GM19193 (cell line): Measurements from ENCODE around the gene SLU7.

Source experiments
- POLR2A ChIP-seq: IDR thresholded peaks from 4 replicates; pipeline ENCODE4 v1.6.1; 2011; ENCODE audit not compliant: insufficient read depth, insufficient read length; ENCODE audit errors: extremely low read depth

Gene SLU7

DNA sequence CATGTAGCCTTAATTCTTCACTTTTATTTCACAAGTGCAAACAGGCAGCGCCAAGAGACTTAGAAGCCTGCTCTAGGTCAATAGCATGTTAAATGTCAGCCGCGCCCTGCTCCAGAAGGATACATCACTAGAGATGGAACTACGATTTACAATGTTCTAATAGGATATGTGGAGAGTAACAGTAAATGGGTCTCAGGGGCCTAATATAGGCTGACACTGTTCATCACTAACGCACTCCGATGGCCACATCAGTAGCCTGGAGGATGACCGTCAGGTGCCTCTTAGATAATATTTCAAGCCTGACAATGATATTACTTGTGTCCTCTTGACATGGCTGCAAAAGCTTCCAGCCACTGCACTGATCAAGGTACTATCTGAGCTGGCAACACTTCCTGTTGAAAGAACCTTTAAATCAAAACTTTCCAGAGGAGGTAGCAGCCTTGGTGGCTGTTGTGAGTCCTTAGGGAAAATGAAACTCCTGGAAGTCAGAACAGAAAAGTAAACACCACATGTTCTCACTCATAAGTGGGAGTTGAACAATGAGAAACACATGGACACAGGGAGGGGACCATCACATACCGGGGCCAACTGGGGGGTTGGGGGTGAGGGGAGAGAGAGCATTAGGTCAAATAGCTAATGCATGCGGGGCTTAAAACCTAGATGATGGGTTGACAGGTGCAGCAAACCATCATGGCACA is 37.7 kb upstream of the SLU7 start:
- TF ChIP-seq POLR2A = no peak

DNA sequence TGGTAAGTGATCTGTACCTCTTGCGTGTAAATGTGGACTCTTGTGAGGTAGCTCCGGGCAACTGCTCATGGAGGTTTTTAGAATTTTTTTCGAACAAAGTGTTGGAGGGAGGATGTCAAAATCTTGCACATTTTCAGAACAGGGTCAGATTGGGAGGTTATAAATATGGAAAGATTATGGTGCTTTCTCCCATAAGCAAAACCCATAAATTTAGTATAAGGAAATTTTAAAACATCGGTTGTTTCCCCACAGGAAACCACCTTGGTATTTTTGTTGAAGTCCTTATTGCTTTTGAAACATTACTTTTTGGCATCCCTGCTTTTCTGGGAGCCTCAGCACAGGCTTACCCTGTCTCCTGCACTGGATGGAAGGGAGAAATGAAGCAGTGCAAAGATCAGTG is 36.7 kb upstream of the SLU7 start:
- no peak for TF ChIP-seq POLR2A

DNA sequence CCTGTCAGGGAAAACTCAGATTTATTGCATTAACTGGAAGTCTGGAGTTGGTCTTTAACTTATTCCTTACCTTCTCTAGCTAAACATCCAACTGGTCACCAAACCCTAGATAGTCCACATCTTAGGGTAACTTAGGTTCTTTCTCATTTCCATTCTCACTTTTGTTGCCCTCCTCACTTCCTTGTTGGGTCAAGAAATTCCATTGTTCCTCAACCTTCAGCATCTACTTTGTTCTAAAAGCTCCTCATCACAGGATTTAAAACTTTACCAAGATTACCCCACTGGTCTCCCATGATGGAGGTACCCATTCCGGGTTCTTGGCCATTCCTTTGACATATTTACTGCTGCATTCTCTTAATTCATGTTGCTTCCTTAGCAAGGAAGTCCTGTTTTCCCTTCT is 34.9 kb upstream of the SLU7 start:
- TF ChIP-seq POLR2A = no peak

GRCh38 chr5:160452795-160453194 is 33.9 kb upstream of the SLU7 start:
- TF ChIP-seq POLR2A = no peak

DNA sequence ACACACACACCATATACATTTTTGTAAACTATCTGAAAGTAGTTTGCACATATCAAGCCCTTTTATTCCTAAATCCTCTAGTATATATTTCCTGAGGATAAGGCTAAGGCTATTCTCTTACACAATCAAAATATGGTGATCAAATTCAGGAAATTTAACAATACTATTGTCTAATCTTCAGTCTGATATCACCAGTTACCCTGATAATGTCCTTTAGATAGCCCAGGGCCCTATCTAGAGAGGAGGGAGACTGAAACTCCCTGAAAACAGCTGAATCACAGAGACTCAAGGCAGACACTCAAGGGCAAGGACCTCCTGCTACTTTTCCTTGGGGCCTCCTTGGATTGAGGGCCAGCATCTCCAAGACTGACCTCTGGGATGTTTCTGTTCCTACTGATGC is 33.2 kb upstream of the SLU7 start:
- TF ChIP-seq POLR2A = no peak

DNA sequence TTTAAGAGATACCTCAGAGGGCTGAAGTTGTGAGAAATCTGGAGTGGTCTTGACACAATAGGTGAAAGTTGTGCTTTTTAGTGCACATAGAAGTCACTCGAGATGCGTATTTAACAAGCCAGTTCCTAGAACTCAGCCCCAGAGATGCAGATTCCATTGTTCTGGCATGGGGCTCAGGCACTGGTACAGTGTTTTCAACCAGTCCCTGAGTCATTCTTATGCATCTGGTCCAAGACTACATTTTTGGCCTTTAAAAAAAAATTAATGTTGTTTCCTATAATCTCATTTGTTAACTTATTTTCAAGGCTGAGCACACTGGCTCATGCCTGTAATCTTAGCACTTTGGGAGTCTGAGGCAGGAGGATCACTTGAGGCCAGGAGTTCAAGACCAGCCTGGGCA is 32.4 kb upstream of the SLU7 start:
- TF ChIP-seq POLR2A = no peak

GRCh38 chr5:160450164-160450932 is 31.5 kb upstream of the SLU7 start:
- no peak for TF ChIP-seq POLR2A

DNA sequence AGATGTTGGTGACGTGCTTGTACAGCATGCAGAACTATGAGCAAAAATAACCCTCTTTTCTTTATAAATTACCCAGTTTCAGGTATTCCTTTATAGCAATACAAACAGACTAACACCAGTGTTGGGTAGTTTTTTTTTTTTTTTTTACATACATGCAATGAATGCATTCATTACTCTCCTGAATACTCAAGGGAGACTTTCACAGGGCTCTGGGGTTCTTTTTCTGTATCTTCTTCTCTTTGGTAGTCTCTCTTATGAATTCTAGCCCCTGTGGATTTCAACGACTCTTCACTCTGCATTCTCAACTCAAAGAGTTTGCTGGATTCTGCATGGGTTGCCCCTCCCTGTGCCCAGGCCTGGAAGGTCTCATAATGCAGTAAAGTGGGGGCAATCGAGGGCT is 30.6 kb upstream of the SLU7 start:
- no peak for TF ChIP-seq POLR2A

DNA sequence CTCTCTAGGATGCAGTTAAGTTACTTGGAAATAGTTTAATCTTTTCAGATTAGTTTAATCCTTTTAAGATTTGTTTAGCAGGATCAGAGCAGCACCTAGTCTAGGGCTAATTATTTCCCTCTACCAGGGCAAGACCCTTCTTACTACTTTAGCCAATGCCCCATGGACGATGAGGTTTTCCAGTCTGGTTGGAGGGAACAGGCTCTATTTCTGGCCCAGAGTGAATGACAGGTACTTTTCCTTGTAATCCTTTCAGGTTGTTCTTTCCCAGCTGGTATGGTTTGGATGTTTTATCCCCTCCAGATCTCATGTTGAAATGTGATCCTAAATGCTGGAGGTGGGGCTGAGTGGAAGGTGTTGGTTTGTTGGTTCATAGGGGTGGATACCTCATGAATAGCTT is 30.0 kb upstream of the SLU7 start:
- TF ChIP-seq POLR2A = no peak

DNA sequence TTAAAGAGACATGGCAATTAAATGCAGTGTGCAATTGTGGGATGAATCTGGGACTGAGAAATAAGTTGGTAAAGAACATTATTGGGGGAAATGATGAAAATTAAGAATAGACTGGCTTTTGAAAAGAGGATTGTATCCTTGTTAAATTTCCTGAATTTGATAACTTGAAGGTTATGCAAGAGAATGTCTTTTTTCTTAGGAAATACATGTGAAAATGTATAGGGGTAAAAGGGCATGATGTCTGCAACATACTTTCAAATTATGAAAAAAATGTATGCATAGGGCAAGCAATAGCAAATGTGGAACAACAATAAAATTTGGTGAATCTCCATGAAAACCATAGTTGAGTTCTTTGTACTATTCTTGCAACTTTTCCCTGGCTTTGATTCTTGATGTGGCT is 26.9 kb upstream of the SLU7 start:
- no peak for TF ChIP-seq POLR2A

GRCh38 chr5:160445132-160445531 is 26.3 kb upstream of the SLU7 start:
- no peak for TF ChIP-seq POLR2A

GRCh38 chr5:160444407-160444806 is 25.5 kb upstream of the SLU7 start:
- no peak for TF ChIP-seq POLR2A

DNA sequence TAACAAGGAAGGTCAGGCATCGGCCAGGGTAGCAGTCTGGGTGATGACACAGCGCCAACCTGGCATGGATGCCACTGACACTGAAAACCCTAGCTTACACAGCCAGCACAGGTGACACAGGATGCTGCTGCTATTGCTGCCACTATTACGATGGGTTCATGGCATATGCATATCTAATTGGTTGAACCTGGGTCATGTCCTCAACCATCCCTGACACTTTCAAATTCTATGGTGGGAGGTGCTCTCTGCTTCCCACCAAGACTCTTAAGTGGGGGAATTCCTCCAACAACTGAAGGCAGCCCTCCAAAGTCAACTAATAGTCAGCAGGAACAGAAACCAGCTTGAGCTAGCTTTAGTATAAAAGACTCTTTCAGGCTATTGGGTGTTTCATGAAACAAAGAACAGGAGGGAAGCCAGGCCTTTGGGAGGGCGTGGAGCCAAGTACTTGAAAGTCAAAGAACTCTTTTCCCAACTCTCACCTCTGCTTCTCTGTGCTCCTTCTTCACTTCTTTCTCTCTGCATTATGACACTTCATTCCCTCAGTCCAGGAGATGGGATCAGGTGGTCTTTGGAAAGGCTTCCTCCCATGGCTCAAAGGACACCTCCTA is 24.0 kb upstream of the SLU7 start:
- TF ChIP-seq POLR2A = no peak

- TF ChIP-seq POLR2A = no peak
Measured at GRCh38 chr5:160441311-160441781, 22.5 kb upstream of the SLU7 start.

DNA sequence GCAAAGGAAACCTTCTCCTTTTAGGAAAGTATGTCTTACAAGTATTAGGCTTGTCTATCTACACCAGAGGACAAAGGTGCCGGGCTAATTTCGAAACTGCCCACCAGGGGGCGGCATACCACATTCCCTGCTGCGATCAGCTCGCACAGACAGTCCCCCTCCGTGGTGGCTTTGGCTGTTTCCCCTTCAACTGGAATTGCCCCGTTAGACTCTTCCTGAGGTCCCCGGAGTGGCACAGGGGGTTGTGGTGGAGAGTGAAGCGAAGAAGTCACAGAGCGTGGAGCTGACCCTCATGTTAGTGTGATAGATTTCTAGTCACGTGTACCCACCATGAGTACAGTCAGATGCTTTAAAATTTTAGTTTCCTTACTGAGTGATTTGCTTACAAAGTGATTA is 20.3 kb upstream of the SLU7 start:
- TF ChIP-seq POLR2A = no peak
